Effector memory CD8-positive, alpha-beta T cell (primary cell): Measurements from ENCODE around the gene SPATA32.

Experiments
- ATAC-seq: fragments of 150-1000 bp; cut with Tn5 transposase; replicated peaks from 2 replicates; pipeline ENCODE4 v1.10.0; 2021; ENCODE audit warnings: mild to moderate bottlenecking, moderate library complexity
- DNase-seq, 3 experiments: peaks; one replicate each; pipeline ENCODE4 v3.0.0; 2021
- H3K27ac Mint-ChIP-seq, 2 donors: one replicate each; pipeline ENCODE4 v1.8.0; 2022; ENCODE audit warnings: mild to moderate bottlenecking in 2 of 2, mixed read lengths in 2 of 2, moderate library complexity in 2 of 2
- H3K27me3 Mint-ChIP-seq, 2 donors: one replicate each; pipeline ENCODE4 v1.8.0; 2022; ENCODE audit warnings: mixed read lengths in 2 of 2
- H3K36me3 Mint-ChIP-seq: one replicate; pipeline ENCODE4 v1.8.0; 2022; ENCODE audit warnings: mild to moderate bottlenecking, moderate library complexity, mixed read lengths; ENCODE audit not compliant: insufficient read depth
- H3K4me1 Mint-ChIP-seq, 2 donors: one replicate each; pipeline ENCODE4 v1.8.0; 2022; ENCODE audit warnings: low read depth in 2 of 2, mixed read lengths in 2 of 2
- H3K4me3 Mint-ChIP-seq, 2 donors: one replicate each; pipeline ENCODE4 v1.8.0; 2022; ENCODE audit warnings: mild to moderate bottlenecking in 2 of 2, mixed read lengths in 2 of 2, moderate library complexity in 2 of 2
- H3K9me3 Mint-ChIP-seq, 2 donors: one replicate each; pipeline ENCODE4 v1.8.0; 2022; ENCODE audit warnings: mixed read lengths in 2 of 2

The SPATA32 gene

DNA sequence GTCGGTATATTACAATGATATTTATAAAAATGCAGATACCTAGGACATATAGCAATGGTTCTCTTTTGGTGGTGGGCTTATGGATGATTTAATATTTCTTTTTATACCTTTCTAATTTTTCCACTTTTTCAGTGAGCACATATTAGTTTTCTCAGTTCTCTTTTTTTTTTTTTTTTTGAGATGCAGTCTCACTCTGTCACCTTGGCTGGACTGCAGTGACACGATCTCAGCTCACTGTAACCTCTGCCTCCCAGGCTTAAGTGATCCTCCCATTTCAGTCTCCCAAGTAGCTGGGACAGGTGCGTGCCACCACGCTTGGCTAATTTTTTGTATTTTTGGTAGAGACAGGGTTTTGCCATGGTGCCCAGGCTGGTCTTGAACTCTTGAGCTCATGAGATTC lies 39.8 kb upstream of the SPATA32 start:
- Mint-ChIP-seq H3K27me3 (no peaks in the 10 kb centered on the region), H3K4me1 (peaks cover 51 to 67% of the 10 kb centered on the region in 2 donors), H3K36me3 (peaks cover 19% of the 10 kb centered on the region), H3K27ac (no peak overlapping the region), H3K4me3 (no peak overlapping the region), H3K9me3 (no peaks in the 10 kb centered on the region)
- DNase-seq (no peak), ATAC-seq (no peak)

DNA sequence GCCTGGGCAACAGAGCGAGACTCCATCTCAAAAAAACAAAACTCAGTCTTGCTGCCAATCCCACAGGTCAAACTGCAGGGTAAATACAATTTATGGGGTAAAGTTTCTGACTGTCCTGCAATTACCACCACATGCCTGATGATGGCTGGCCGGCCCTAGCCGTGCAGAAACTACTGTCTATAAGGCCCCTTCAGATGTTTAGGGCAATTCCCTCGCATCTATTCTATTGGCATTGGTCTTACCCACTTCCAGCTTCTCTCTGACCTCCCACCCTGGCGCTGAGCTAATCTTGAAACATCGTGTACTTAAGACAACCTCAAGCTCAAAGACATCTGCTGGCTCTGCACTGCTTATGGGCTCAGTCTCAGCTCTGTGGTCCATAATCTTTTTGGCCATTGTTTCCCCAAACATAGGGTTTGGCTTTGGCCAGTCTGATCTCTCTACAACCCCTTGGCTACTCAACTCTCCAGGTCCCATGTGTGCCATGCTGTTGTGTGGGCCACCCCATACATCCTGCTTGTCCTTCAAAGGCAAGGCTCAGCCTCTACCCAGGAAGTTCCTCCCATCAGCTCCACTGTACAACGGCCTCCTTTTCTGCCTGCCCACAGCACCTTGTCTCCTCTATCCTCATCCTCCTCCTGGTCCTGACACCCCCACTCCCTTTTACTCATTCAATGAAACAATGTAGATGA lies 38.3 kb upstream of the SPATA32 start:
- Mint-ChIP-seq H3K4me1 (peaks cover 57 to 69% of the 10 kb centered on the region in 2 donors), H3K27me3 (no peaks in the 10 kb centered on the region), H3K27ac (peak overlapping the region; percentile 62 to 67), H3K4me3 (peak overlapping the region; percentile 11 to 54), H3K9me3 (no peaks in the 10 kb centered on the region), H3K36me3 (peaks cover 17% of the 10 kb centered on the region)
- no peak for DNase-seq
- no peak for ATAC-seq

DNA sequence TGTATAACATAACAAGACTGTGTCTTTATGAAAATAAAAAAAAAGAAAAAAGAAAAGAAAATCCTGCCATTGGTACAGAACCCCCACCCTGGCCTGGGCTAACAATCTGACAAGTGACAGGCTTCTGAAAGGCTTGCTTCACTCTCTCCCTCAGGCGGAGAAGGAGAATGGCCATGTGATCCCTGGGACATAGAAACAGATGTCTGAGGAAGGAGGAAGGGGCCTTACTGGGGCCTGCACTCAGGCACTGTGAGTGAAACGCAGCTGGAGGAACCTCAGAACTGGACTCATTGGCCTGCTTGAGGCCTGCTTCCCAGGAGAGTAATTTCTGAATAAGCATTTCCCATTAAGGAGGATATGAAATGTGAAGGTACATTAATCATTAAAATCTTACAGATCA lies 37.5 kb upstream of the SPATA32 start:
- no peak overlapping the region for H3K4me3 Mint-ChIP-seq
- H3K4me1 Mint-ChIP-seq = peaks cover 57 to 69% of the 10 kb centered on the region in 2 donors
- peak overlapping the region; percentile 62 to 95 for H3K27ac Mint-ChIP-seq

DNA sequence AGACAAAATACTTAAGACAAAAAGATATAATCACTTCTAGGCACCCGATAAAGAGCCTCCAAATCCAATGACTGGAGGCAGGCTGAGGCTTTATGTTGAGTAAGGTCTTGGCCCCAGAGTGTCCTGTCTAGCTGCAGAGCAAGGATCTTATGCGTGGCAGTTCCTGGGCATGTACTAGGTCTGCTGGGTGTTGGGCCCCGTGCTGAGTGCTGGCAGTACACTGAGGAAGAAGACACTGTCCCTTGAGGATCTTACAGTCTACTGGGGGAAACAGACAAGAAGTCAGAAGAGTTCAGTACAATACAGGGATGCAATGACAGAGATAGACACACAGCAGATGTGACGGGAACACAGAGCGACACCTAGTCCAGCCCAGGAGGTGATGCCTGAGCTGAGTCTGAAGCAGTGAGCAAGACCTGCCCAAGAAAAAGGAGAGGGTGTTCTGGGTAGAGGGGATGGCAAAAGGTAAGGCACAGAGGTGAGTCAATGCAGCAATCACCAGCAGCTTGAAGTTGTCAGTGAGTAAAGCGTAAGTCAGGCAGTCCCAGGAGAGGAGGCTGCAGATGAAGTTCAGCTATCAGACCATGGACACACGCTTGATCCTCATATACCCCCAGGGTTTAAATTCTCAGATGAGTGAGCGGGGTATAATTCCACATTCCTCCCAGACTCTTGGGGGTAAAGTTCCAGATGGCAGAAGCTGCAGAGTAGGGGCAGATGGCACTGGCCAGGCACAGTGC lies 36.8 kb upstream of the SPATA32 start:
- DNase-seq (no peak), ATAC-seq (no peak)
- no peaks in the 10 kb centered on the region for H3K9me3 Mint-ChIP-seq
- H3K36me3 Mint-ChIP-seq = peaks cover 10% of the 10 kb centered on the region
- peaks cover 59 to 71% of the 10 kb centered on the region in 2 donors for H3K4me1 Mint-ChIP-seq
- H3K27ac Mint-ChIP-seq = peak overlapping the region; percentile 62 to 95
- no peaks in the 10 kb centered on the region for H3K27me3 Mint-ChIP-seq
- H3K4me3 Mint-ChIP-seq = no peak overlapping the region

More for the DNA sequence above, 37.5 kb upstream of the SPATA32 start:
- Mint-ChIP-seq H3K27me3 (no peaks in the 10 kb centered on the region), H3K36me3 (peaks cover 14% of the 10 kb centered on the region), H3K9me3 (no peaks in the 10 kb centered on the region)
- no peak for DNase-seq
- no peak for ATAC-seq

DNA sequence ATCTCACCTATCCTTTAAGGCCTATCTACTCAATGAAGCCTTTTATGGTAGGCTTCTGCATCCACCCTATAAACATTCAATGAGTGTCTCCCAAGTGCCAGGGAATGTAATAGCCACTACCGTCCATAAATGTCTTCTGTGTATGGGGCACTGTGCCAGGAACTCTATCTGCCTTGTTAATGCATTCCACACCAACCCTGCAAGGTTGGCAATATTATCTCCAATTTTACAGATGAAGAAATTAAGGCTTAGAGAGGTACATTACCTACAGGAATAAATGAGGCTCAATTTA lies 34.9 kb upstream of the SPATA32 start:
- ATAC-seq (no peak), DNase-seq (no peak)
- no peaks in the 10 kb centered on the region for H3K27me3 Mint-ChIP-seq
- H3K27ac Mint-ChIP-seq = peak overlapping the region; percentile 77 to 95
- H3K36me3 Mint-ChIP-seq = peaks cover 10% of the 10 kb centered on the region
- H3K4me3 Mint-ChIP-seq = peak overlapping the region; percentile 37 to 48
- peaks cover 66 to 82% of the 10 kb centered on the region in 2 donors for H3K4me1 Mint-ChIP-seq
- no peaks in the 10 kb centered on the region for H3K9me3 Mint-ChIP-seq

DNA sequence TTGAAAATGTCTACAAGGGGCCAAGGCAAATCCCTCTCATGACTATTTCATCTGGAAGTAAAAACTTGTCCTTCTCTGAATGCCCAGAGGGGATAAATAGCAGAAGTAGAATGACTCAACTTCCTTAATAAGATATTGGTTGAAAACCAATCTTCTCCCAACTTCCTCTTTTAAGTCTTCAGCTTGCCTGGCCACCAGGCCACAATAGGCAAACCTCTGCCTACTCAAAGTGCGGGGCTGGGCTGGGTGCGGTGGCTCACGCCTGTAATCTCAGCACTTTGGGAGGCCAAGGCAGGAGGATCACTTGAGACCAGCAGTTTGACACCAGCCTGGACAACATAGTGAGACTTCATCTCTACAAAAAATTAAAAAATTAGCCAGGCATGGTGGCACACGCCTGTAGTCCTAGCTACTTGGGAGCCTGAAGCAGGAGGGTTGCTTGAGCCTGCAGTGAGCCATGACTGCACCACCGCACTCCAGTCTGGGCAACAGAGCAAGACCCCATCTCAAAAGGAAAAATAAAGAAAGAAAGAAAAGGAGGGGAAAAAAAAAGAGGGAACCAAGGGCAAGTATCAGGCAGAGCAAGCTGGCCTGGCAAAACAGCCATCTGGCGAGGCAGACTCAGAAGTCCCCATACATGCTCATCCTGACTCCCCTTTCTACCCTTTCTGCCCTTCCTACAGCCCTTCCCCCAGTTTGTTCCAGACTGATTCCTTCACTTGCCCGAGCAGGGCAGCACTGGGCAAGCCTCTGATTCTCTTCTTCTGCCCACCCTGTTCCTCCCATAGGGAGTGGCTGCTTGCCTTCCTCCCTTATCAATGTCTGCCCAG lies 34.3 kb upstream of the SPATA32 start:
- Mint-ChIP-seq H3K4me1 (peaks cover 68 to 84% of the 10 kb centered on the region in 2 donors), H3K27me3 (no peaks in the 10 kb centered on the region), H3K36me3 (peaks cover 10% of the 10 kb centered on the region), H3K9me3 (no peaks in the 10 kb centered on the region), H3K27ac (peak overlapping the region; percentile 77 to 95), H3K4me3 (peak overlapping the region; percentile 37 to 48)
- ATAC-seq (peak; percentile 55), DNase-seq (no peak)

DNA sequence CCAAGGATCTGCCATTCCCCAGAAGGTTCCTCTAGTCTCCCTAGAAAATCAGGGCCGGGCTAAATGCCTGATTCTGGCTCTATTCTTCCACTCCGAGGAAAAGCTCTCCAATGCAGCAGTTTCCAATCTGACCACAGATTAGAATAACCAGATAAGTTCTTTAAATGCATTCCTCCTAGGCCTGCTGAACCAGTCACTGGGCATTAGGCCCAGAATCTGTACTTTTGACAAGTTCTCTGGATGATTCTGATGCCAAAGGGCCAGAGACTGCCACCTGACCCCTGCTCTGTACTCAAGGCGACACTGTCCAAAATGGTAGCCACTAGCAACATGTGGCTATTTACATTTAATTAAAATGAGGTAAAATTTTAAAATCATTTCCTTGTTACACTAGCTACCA lies 32.6 kb upstream of the SPATA32 start:
- ATAC-seq (no peak), DNase-seq (no peak)
- Mint-ChIP-seq H3K27ac (peak overlapping the region in 1 of 2 donors; percentile 93), H3K4me1 (peaks cover 62 to 79% of the 10 kb centered on the region in 2 donors), H3K4me3 (no peak overlapping the region), H3K36me3 (peaks cover 13% of the 10 kb centered on the region), H3K27me3 (no peaks in the 10 kb centered on the region), H3K9me3 (no peaks in the 10 kb centered on the region)

DNA sequence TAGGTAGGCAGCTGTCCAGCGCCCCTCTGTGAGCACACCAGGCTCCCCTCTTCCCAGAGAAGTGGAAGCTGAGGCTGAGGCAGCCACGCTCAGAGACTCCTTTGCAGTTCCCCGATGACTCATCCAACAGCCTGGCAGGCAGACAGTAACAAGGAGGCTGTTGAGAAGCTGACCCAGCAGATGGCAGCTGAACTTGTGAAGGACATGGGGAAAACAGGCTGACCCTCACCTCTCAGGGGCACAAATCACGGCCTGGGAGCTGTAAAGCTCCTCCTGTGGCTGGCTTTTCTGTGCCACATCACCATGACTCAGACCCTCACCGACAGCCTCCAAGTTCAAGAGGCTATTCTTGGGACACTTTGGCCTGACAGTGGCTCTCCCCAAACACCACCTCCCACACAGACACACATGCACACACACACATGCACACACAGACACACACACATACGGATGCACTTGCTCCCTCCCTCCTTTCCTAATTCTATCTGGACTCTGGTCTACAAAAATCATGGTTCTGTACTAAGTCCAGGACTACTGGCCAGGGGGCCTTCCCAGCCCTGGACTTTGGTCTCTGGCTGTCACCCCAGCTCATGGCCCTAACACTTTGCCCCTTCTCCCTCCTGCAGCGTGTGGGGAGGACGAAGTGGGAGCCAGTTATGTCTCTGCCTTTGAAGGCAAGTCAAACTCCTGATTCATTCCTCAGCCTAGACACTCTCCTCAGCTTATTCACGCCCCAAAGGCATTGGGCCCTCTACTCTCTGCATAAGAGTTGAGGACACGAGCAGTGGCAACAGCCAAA lies 31.7 kb upstream of the SPATA32 start:
- H3K4me1 Mint-ChIP-seq = peaks cover 54 to 70% of the 10 kb centered on the region in 2 donors

DNA sequence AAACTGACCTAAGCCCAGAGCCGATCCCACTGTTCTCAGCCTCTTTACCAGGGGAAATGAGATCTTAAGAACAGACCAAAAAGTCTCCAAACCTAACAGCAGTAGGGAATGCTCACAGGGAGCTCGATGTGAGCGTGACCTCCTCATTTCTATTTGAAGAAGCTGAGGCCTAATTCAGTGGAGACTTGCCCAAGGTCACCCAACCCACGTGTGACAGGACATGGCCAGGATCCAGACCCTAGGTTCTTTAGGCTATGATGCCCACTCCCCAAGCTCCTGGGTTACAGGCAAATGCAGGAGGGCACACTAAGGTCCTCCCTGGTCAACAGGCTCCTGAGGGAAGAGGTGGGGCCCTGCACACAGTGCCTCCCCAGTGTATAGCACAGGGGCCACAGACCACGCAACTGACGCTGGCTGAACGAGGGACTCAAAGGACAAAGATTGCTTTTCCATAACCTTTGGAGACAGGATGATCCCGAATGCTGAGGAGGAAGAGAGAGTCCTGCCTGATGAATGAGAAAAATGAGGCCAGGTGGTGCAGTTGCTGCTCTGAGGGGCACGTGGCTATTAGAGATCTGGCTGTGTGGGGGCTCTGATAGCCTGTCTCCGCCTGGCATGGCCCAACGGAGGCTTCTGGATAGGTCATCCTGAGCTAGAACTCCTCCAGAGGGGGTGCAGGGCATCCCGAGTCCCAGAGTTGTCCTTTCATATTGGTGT lies 31.0 kb upstream of the SPATA32 start:
- Mint-ChIP-seq H3K27ac (peak overlapping the region; percentile 61 to 93), H3K4me3 (no peak overlapping the region), H3K4me1 (peaks cover 49 to 63% of the 10 kb centered on the region in 2 donors), H3K27me3 (no peaks in the 10 kb centered on the region), H3K9me3 (no peaks in the 10 kb centered on the region), H3K36me3 (peaks cover 24% of the 10 kb centered on the region)
- ATAC-seq = no peak
- no peak for DNase-seq

More for the DNA sequence above, 31.7 kb upstream of the SPATA32 start:
- DNase-seq (no peak), ATAC-seq (no peak)
- Mint-ChIP-seq H3K4me3 (no peak overlapping the region), H3K27me3 (no peaks in the 10 kb centered on the region), H3K9me3 (no peaks in the 10 kb centered on the region), H3K27ac (peak overlapping the region; percentile 61 to 93), H3K36me3 (peaks cover 20% of the 10 kb centered on the region)

DNA sequence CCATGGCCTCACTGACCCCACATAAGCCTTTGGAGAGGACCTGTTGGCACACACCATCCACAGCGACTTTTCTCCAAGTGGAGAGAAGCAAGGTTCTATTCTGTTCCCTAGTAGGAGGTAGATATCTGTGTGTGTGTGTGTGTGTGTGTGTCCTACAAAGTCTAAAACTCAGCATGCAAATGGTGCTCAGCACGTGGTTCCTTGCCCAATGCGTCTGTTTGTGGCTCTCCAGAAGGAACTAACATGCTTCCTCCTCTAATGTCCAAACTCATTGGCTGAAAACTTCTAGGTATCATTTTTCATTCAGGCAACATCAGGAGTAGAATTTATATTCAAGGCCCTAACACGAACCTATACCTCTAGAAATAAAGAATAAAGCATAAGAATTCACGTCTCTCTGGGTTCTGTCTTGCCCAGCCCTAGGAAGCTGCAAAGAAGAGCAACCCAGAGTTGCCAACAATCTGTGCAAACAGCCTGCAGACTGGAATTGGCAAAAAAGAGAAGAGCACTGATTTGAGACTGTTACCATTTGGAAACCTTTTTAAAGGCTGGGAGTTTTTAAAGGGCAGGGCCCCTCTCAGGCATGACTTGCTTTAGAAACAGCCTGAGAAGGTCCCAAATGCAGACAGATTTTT lies 29.4 kb upstream of the SPATA32 start:
- Mint-ChIP-seq H3K27ac (peak overlapping the region; percentile 61 to 93), H3K36me3 (peaks cover 37% of the 10 kb centered on the region), H3K9me3 (no peaks in the 10 kb centered on the region), H3K4me1 (peaks cover 39 to 47% of the 10 kb centered on the region in 2 donors), H3K4me3 (no peak overlapping the region), H3K27me3 (no peaks in the 10 kb centered on the region)
- ATAC-seq (no peak), DNase-seq (no peak)

DNA sequence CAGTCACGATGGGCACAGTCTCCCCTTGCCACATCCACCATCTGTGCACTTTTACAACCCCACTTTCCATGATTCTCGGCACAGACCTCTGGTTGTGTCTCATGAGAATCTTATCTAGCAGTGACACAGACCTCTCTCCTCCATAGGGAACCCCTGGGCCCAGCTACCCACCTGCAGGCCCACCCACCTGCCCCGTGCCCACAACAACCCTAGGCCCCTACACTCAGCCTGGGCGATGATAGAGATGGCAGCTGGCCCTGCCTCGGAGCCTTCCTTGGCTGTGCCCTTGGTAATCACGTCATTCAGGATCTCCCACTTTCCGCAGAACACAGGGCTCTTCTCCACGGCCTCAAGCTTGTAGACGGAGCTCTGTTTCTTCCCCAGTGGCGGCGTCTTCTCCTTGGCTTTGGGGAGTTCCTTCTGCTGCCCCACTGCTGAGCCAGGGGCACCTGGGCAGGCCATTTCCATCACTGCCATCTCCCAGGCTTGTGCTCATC lies 28.4 kb upstream of the SPATA32 start:
- Mint-ChIP-seq H3K27me3 (no peaks in the 10 kb centered on the region), H3K4me1 (peaks cover 30 to 37% of the 10 kb centered on the region in 2 donors), H3K9me3 (no peaks in the 10 kb centered on the region), H3K27ac (peak overlapping the region; percentile 25 to 93), H3K36me3 (peaks cover 44% of the 10 kb centered on the region), H3K4me3 (no peak overlapping the region)
- DNase-seq (no peak), ATAC-seq (no peak)
